GM19025 (cell line): Measurements from ENCODE around the gene GNG7.
"Not testable (repeated sequence)": the region's sequence is repeated elsewhere in the genome, so short reads cannot be mapped to it uniquely, and the experiment has no call there.

Experiments
- ATAC-seq: cut with Tn5 transposase; IDR thresholded peaks from one replicate; pipeline ENCODE4 v1.9.1; 2021; ENCODE audit warnings: mild to moderate bottlenecking, low read depth, moderate library complexity; ENCODE audit not compliant: unreplicated experiment

GNG7 gene

DNA sequence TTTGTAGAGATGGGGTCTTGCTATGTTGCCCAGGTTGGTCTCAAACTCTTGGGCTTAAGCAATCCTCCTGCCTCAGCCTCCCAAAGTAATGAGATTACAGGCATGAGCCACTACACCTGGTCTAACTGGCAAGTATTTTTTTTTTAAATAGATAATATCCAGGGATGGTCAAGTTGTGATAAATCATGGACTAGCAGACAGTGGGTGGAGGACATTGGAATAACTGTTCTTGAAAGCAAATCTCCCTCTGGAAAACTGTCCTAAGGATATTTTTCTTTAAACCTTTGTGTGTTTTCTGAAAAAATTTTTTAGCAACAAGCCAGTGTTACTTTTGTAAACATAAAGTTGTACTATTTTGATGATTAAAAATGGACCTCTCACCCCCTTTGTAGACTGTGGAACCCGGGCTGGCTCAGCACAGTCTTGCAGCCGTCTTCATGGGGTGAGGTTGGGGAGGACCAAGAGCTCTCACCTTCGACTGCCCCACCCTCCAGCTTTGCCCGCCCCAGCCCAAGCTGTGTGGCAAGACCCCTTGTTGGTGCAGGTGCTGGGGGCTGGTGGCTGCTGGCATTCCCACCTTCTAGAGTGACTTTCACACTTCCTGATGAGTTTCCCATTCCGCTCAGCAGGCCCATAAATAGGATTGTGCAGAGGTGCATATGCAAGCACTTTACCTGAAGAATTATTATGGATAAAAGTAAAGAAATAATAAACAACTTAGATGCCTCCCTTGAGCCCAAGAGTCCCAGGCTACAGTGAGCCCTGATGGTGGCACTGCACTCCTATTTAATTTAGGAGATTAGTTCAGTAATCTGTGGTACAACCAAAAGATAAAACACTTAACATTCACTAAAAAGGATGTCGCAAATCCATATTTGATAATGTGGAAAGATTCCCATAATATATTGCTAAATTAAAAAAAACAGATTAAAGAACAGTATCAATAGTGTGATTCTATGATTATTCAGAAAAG lies 119.2 kb downstream of the GNG7 start:
- no peak for ATAC-seq

- not testable (repeated sequence) for ATAC-seq
Observed at GRCh38 chr19:2580396-2580795, 122.1 kb downstream of the GNG7 start.

DNA sequence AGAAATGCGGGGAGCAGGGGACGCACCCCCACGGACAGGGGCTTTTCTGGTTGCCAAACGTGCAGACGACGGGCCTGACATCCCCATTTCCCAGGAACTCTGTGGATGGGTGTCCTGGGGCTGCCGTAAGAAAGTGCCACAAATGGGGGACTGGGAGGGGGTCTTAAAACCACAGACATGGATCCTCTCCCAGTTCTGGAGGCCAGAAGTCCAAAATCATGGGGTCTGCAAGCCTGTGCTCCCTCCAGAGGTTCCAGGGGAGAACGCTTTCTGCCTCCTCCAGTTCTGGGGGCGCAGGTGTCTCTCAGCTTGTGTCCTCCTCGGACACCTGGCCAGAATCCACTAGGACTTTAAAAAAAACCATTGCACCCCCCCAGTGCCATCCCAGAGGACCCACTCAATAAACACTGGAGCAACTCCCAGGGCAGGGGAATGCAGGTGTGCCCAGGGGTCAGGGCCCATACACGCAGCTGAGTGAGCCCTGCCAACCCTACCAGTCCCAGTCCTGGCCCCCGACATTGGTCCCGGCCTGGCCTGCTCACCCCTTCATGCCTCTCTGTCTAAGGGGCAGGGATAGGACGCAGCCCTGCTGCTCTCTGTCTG lies 122.7 kb downstream of the GNG7 start:
- no peak for ATAC-seq

- ATAC-seq, result no peak
Observed at GRCh38 chr19:2578901-2579677, 123.4 kb downstream of the GNG7 start.

- no peak for ATAC-seq
Observed at GRCh38 chr19:2578391-2578890, 124.1 kb downstream of the GNG7 start.

- no peak for ATAC-seq
Observed at GRCh38 chr19:2577722-2578335, 124.7 kb downstream of the GNG7 start.

- ATAC-seq, result no peak
Observed at GRCh38 chr19:2575734-2576481, 126.6 kb downstream of the GNG7 start.

GRCh38 chr19:2574971-2575630 lies 127.4 kb downstream of the GNG7 start:
- ATAC-seq, result no peak

GRCh38 chr19:2574478-2574931 lies 128.0 kb downstream of the GNG7 start:
- ATAC-seq, result no peak

DNA sequence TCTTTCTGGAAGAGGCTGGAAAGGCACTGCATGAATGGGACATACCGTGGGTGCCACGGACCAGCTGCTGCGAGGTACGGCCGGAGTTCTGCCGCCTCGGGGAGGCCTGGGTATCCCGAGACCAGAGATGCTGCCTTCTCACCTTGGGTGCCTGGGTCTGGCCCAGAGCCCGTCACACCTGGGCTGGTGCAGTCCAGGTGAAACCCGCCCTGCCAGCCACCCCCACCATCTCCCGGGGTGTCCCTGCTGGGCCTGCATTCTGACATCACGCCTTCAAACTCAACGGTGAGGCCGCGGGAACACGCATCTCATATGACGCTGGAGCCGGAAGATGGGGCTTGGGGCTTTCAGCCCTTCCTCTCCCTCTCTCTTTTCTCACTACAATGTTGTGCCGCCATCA lies 128.6 kb downstream of the GNG7 start:
- ATAC-seq, result no peak

- not testable (repeated sequence) for ATAC-seq
Observed at GRCh38 chr19:2572152-2572551, 130.3 kb downstream of the GNG7 start.

- no peak for ATAC-seq
Observed at GRCh38 chr19:2569596-2570465, 132.7 kb downstream of the GNG7 start.

DNA sequence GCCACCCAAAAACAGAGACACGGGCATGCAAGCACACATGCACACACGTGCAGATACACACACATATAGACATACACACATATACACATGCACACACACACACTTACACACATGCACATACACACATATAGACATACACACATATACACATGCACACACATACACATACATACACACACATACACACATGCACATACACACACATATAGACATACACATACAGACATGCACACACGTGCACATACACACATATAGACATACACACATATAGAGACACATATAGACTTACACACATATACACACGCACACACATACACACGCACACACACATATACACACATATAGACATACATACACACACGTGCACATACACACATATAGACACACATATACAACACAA lies 134.5 kb downstream of the GNG7 start:
- ATAC-seq, result no peak

DNA sequence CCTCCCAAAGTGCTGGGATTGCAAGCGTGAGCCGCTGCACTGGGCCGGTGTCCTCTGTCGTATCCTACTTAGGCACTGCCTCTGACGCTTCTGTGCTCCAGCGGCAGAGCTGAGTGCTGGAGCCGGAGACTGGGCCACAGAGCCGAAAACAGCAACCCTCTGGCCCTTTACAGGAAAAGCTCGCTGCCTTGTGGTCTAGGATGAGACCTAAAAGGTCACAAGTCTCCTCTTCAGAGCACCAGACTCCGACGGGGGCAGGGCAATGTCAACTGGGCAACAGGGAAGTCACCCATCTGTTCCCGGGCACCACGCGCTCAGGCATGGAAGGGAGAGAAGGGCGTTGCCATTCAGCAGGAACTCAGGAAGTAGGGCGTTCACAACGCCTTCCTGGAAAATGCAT lies 134.9 kb downstream of the GNG7 start:
- ATAC-seq, result no peak

GRCh38 chr19:2563546-2563945 lies 138.9 kb downstream of the GNG7 start:
- ATAC-seq, result not testable (repeated sequence)

DNA sequence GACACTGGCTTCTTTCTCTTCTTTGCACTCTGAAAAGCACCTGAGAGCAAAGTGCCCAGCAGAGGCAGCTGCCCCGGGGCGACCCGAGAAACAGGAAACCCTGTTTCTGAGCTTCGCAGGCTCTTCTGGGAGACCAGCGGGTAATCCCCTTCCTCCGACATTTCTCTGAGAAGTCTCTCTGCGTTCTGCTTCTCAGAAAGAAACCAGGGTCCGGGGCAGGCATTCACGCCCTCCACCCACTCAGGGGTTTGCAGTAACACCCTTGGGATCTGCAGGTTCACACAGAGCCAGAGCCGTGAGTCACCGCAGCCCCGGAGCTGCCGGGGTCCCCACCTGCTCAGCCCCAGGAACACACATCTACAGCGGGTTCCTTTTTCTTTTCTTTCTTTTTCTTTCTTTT lies 140.6 kb downstream of the GNG7 start:
- peak; percentile 72 for ATAC-seq

- no peak for ATAC-seq
Observed at GRCh38 chr19:2561221-2561620, 141.3 kb downstream of the GNG7 start.

GRCh38 chr19:2560369-2560768 lies 142.1 kb downstream of the GNG7 start:
- no peak for ATAC-seq
